Activated naive CD4-positive, alpha-beta T cell treated with Interleukin-2 at 50 U/mL for 16 hours (primary cell): ENCODE data around the gene TMEM229B.

ENCODE experiments used
- DNase-seq: peaks from one replicate; pipeline ENCODE4 v3.0.0-alpha.2; 2020

The TMEM229B gene

DNA sequence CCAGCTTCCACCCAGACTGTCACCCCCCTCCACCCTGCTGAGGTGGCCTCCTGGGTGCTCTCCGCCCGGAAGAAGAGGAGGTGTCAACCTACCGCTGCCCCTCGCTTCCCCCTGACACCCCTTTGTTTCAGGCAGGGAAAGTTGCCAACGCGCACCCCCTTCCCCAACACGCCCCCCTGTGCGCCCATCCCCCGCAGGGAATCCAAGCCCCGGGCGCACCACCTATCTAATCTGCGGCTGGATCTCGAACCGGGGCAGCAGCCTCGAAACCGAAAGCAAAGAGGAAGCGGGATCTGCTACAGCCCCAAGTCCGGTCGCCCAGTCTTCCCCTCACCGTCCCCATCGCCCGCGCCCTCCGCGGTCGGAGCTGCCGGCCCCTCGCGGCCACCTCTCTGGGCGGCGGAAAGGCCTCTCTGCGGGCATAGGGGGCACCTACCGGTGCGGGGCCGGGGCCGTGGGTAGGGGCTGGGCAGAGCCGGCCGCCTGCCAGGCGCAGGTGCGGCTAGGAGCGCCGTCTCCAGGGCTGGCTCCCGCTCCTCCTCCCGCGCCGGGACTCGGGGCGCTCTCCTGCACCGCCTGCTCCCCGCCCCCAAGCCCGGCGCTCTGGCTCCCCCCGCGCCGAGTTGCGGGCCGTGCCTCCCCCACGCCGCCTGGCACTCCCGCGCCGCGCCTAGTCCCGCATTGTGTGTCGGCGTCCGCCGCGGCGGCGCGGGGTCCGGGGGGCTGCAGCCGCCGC is 26.3 kb upstream of the TMEM229B start:
- DNase-seq = peak; percentile 47

GRCh38 chr14:67514203-67514607 is 25.7 kb upstream of the TMEM229B start:
- DNase-seq = no peak

GRCh38 chr14:67513631-67514108 is 25.1 kb upstream of the TMEM229B start:
- DNase-seq = no peak

DNA sequence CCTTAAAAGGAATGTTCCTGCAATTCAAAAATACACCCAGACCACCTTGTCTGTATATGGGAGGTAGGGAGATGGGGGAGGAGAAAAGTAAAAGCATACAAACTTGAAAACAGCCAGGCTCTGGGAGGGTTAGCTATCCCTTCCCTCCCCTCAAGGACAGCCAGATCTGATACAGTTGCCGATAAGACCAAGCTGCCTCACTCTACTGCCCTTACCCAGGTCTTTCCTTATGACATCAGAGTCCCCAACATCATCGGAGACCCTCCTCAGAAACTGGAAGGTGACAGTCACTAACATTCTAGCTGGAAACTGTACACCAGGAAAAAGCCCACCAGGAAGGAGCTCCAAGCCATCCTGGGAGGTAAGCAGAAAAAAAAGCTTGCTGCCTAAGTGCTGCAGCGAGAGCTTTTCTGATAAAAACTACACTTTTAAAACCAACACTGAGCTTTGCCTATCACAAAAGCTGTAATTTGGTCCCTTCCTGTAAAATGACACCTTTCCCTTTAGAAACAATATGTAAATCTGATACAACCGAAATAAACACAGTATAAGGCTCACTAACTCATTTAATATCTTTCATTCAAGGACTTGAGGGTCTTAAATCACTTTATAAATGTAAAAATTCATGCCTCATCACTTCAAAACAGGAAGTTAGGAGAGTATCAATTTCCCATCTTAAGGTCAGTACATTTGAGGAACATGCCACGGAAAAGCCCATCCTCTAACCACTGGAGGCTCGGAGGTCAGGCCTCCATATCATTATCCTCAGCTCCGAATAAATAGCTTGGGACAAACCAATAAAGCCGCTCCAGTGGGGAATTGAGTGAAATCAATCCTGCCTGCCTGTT is 24.2 kb upstream of the TMEM229B start:
- no peak for DNase-seq

DNA sequence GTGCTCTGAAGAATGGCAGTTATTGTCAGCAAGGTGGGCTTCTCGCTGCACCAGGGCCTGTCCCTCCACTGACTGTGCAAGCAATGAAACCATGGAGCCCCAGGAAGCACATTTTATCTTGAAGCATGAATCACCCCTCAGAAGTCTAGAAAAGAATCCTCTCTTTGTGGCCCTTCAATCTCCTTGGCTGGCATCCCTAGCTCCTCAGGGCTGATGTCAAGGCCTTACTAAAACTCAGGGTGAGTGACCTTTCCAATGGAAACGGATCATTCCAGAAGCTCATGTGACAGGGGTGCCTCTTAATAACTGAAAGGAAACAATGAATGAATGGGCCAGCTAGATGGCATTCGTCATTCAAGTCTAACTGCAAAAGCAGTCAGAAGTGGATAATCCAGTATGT is 22.3 kb upstream of the TMEM229B start:
- no peak for DNase-seq

- DNase-seq = no peak
Measured at GRCh38 chr14:67510121-67510520, 21.6 kb upstream of the TMEM229B start.

GRCh38 chr14:67508956-67509355 is 20.4 kb upstream of the TMEM229B start:
- no peak for DNase-seq

DNA sequence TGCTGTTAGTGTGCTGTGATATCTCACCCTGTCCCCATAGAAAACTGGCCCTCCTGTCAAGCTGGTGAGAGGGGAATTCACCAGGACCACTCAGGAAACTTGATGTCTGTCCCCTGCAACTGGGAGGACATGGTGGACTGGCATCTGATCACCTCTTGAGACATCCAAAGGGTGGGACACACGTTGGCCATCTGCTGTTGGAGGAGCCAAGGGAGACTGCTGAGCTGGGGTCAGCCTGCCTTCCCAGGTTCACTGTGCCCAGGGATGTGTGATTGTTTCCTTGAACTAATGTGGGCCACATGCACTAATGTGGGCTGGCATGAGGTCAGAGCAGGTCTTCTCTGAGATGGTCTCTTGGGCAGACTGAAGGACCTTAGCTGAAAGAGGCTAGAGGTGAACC is 16.7 kb upstream of the TMEM229B start:
- DNase-seq = no peak

DNA sequence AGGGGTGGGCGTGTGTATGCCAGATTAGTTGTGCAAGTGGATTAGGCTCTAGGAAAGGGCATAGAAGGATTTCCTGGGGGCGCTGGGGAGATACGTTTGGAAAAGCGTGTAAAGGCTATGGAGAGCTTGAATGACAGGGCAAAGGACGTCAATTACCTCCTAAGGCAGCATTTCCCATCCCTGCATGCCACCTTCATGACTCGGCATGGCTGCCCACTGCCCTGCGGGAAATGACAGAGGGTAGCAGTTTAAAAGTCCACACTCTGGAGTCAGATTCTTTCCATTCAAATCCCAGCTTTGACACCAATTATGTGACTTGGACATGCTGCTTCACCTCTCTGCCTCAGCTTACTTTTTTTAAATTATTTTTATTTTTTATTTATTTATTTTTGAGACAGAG is 14.8 kb upstream of the TMEM229B start:
- no peak for DNase-seq

- no peak for DNase-seq
Measured at GRCh38 chr14:67502867-67503266, 14.3 kb upstream of the TMEM229B start.

DNA sequence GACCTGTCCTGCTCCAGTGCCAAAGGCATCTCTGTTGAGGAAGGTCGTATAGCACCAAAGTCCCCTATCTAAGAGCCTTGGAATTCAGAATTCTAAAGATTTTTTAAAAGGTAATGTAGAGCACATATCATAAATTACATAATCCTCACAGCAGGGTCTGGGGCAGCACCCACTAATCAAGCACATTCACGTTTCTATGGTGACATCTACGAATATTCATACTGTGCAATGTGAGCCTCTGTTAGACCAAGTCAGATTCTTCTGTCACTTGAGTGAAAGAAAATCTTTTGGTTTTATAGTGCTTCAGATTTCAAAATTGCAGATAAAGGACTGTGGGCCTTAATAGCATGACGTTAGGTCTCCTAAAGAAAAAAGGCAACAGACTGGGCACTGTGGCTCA is 13.1 kb upstream of the TMEM229B start:
- no peak for DNase-seq

DNA sequence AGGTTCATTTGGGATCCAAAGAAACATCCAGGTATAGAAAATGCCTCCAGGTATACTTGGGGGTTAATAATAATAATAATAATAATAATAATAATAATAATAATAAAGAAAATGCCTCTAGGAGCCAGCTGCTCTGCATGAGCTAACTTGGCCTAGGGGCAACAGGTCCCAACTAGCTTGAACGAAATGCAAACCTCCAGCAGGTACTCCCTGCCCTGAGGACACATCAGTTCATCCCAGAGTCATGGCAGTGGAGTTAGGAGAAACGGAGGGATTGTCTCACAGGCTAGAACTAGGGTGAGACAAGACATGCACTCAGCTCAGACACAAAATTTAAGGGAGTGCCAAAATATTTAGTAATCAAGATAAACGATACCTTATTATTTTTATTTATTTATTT is 12.5 kb upstream of the TMEM229B start:
- DNase-seq = no peak

DNA sequence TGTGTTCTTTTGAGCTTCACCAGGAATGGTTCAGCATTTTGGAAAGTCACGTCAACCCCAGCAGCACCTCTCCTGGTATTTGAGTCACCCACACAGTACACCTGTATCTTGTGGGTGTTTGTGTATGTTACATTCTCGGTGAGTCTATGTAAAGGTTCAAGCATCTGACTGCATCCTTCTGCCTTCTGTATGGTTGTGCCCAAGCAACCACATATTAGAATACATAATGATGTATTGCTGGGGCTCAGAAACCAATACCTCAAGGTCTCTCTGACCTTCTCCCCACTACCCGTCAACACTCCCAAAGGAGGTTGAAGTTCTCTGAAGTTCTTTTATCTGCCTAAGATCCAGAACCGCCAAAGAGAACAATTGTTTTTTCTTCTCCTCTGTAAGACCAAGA is 9.2 kb upstream of the TMEM229B start:
- no peak for DNase-seq

GRCh38 chr14:67497216-67497615 is 8.7 kb upstream of the TMEM229B start:
- DNase-seq = no peak

GRCh38 chr14:67495827-67496226 is 7.3 kb upstream of the TMEM229B start:
- DNase-seq = no peak

DNA sequence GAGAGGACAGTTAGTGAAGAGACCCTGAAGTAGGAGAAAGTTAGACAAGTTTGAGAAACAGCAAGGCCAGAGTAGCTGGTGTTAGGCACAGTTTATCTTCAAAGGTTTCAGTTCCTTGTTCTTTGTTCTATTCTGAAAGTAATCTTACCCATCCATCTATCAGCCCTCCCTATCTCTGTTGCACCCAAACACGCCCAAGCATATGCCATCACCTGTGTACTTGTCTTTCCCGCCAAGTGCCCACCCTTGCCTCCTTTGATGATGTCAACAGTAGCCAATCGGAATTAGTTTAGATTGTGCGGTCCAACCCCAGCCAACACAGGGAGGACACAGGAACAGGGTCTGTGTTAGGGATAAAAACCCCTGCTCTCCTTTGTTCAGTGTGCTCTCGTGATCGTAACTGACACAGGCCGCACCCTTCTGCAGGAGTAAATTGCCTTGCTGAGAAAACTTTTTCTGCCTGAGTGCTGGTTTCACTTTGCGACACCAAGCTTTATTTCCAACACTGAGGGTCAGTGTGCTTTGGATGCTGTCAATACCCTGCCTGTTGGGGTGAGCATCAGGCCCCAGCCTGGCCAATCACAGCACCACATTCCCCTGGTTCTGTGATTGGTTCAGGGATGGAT is 4.7 kb upstream of the TMEM229B start:
- DNase-seq = no peak

GRCh38 chr14:67492538-67492937 is 4.0 kb upstream of the TMEM229B start:
- no peak for DNase-seq

GRCh38 chr14:67491741-67492507 is 3.4 kb upstream of the TMEM229B start:
- DNase-seq = no peak

DNA sequence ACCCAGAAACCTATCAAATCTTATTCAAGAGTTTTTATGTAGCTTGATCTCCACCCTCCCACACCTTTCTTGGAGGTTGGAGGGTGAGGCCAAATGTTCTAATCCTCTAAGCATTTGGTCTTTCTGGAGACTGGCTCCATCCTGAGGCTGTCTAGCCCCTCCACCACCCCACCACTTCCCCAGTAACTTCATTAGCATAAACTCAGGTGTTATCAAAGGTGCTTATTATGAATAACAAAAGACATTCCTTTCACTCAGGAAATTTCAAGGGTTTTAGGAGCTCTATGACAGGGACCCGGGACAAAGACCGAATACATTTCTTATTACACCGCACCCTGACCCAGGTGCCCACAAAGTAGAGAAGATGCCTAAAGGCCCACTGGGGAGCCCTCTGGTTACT is 2.8 kb upstream of the TMEM229B start:
- no peak for DNase-seq

GRCh38 chr14:67490196-67490595 is 1.7 kb upstream of the TMEM229B start:
- no peak for DNase-seq

DNA sequence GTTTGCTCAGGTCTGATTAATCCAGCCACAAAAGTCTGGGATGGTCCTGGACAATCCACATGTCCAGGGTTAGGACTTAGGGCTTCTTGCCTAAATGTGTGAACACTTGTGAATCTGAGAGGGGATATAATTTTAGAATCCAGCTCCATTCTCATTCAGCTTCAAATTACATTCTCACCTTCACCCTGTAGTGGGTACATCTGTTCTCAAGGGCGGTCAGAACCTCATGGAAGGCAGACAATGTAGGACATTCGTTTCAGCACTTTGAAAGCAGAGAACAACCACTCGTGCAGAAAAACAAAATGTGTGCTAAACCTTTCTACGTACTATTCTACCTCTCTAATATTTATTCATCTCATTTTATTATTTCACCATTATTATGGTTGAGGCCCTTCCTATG is 1.2 kb downstream of the TMEM229B start:
- no peak for DNase-seq

- no peak for DNase-seq
Measured at GRCh38 chr14:67486890-67487289, 1.6 kb downstream of the TMEM229B start.

- no peak for DNase-seq
Measured at GRCh38 chr14:67485501-67486095, 2.9 kb downstream of the TMEM229B start.
